GM06990 (cell line): Measurements from ENCODE around the gene CLK2.

Experiments used
- DNase-seq: peaks from one replicate; pipeline ENCODE4 v3.0.0-alpha.2; 2011; ENCODE audit not compliant: insufficient read length; ENCODE audit errors: extremely low read depth
- H3K27me3 ChIP-seq: replicated peaks from 2 replicates; pipeline ENCODE4 v1.6.0; 2011; ENCODE audit warnings: low read length; ENCODE audit not compliant: control insufficient read depth, insufficient read depth
- H3K36me3 ChIP-seq: 2 replicates; pipeline ENCODE4 v1.5.1; 2011; ENCODE audit warnings: low read length; ENCODE audit not compliant: control insufficient read depth, insufficient read depth
- H3K4me3 ChIP-seq: replicated peaks from 2 replicates; pipeline ENCODE4 v1.5.1; 2011; ENCODE audit warnings: low read depth, mild to moderate bottlenecking, control low read depth, low read length
- TF ChIP-seq, protein P1 (sequence below): IDR thresholded peaks from 2 replicates; pipeline ENCODE4 v1.5.1; 2011; ENCODE audit warnings: low read length, control low read depth, mild to moderate bottlenecking, inconsistent platforms; ENCODE audit not compliant: insufficient read depth, poor library complexity, severe bottlenecking

The CLK2 gene

GRCh38 chr1:155253797-155254196, 19.5 kb downstream of the CLK2 start:
- H3K4me3 ChIP-seq, result no peak overlapping the region
- H3K27me3 ChIP-seq, result no peaks in the 10 kb centered on the region
- TF ChIP-seq, protein P1, sequence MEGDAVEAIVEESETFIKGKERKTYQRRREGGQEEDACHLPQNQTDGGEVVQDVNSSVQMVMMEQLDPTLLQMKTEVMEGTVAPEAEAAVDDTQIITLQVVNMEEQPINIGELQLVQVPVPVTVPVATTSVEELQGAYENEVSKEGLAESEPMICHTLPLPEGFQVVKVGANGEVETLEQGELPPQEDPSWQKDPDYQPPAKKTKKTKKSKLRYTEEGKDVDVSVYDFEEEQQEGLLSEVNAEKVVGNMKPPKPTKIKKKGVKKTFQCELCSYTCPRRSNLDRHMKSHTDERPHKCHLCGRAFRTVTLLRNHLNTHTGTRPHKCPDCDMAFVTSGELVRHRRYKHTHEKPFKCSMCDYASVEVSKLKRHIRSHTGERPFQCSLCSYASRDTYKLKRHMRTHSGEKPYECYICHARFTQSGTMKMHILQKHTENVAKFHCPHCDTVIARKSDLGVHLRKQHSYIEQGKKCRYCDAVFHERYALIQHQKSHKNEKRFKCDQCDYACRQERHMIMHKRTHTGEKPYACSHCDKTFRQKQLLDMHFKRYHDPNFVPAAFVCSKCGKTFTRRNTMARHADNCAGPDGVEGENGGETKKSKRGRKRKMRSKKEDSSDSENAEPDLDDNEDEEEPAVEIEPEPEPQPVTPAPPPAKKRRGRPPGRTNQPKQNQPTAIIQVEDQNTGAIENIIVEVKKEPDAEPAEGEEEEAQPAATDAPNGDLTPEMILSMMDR, result no peak
- H3K36me3 ChIP-seq, result peaks cover 7% of the 10 kb centered on the region
- DNase-seq, result no peak

- Histone ChIP-seq H3K27me3 (no peaks in the 10 kb centered on the region), H3K4me3 (no peak overlapping the region), H3K36me3 (peaks cover 7% of the 10 kb centered on the region)
- DNase-seq, result no peak
- TF ChIP-seq, protein P1, result no peak
Observed at GRCh38 chr1:155253208-155253607, 20.1 kb downstream of the CLK2 start.

DNA sequence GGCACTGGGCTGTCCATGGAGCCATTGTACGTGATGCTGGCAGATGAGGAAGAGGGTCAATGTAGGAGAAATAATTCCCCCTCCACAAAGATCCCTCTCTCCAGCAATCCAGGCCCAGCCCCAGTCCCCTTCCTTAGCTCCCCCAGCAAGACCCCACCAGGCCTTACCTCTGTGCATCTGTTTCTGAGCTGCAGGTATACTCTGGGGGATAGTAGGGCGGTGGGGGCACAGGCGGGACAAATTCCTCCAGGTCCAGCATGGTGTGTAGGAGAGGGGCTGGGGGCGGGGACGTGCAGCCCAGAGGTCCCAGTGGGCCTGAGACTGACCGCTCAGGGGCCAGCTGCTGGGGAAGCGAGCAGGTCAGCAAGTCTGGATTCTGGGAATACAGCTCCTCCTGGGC, 21.7 kb downstream of the CLK2 start:
- Histone ChIP-seq H3K36me3 (peaks cover 3% of the 10 kb centered on the region), H3K27me3 (no peaks in the 10 kb centered on the region), H3K4me3 (no peak overlapping the region)
- DNase-seq, result no peak
- TF ChIP-seq, protein P1, result no peak

- Histone ChIP-seq H3K4me3 (peak overlapping the region; percentile 73), H3K27me3 (no peaks in the 10 kb centered on the region), H3K36me3 (no peaks in the 10 kb centered on the region; the same call in 1 of the 2 replicates)
- DNase-seq, result peak; percentile 90
- TF ChIP-seq, protein P1, result peak; percentile 100
Observed at GRCh38 chr1:155250633-155251449, 22.5 kb downstream of the CLK2 start.

- DNase-seq, result no peak
- TF ChIP-seq, protein P1, result no peak
- H3K27me3 ChIP-seq, result no peaks in the 10 kb centered on the region
- H3K36me3 ChIP-seq, result no peaks in the 10 kb centered on the region; the same call in 1 of the 2 replicates
- peak overlapping the region; percentile 73 for H3K4me3 ChIP-seq
Observed at GRCh38 chr1:155250246-155250632, 23.1 kb downstream of the CLK2 start.
